HG03097 (cell line): ENCODE results near the gene TBC1D22B.
"Not testable (repeated sequence)": the region's sequence is repeated elsewhere in the genome, so short reads cannot be mapped to it uniquely, and the experiment has no call there.

Source experiments
- ATAC-seq: cut with Tn5 transposase; IDR thresholded peaks from one replicate; pipeline ENCODE4 v1.9.1; 2021; ENCODE audit not compliant: unreplicated experiment, low FRiP score

TBC1D22B gene

GRCh38 chr6:37319156-37319555 is 61.6 kb downstream of the TBC1D22B start:
- no peak for ATAC-seq

- no peak for ATAC-seq
Measured at GRCh38 chr6:37319856-37320480, 62.4 kb downstream of the TBC1D22B start.

GRCh38 chr6:37320646-37321045 is 63.1 kb downstream of the TBC1D22B start:
- ATAC-seq: no peak

- ATAC-seq: no peak
Measured at GRCh38 chr6:37321101-37321500, 63.5 kb downstream of the TBC1D22B start.

- ATAC-seq: no peak
Measured at GRCh38 chr6:37321516-37322415, 64.2 kb downstream of the TBC1D22B start.

- no peak for ATAC-seq
Measured at GRCh38 chr6:37323580-37323979, 66.0 kb downstream of the TBC1D22B start.

- ATAC-seq: no peak
Measured at GRCh38 chr6:37324131-37325033, 66.8 kb downstream of the TBC1D22B start.

GRCh38 chr6:37330345-37330744 is 72.8 kb downstream of the TBC1D22B start:
- ATAC-seq: not testable (repeated sequence)

- no peak for ATAC-seq
Measured at GRCh38 chr6:37331047-37331446, 73.5 kb downstream of the TBC1D22B start.

GRCh38 chr6:37332894-37333293 is 75.3 kb downstream of the TBC1D22B start:
- ATAC-seq: no peak

GRCh38 chr6:37334047-37334446 is 76.5 kb downstream of the TBC1D22B start:
- ATAC-seq: no peak

- not testable (repeated sequence) for ATAC-seq
Measured at GRCh38 chr6:37338317-37338716, 80.7 kb downstream of the TBC1D22B start.

GRCh38 chr6:37338745-37339255 is 81.2 kb downstream of the TBC1D22B start:
- no peak for ATAC-seq

GRCh38 chr6:37339741-37340638 is 82.4 kb downstream of the TBC1D22B start:
- no peak for ATAC-seq

- ATAC-seq: no peak
Measured at GRCh38 chr6:37340639-37340943, 83.0 kb downstream of the TBC1D22B start.

- no peak for ATAC-seq
Measured at GRCh38 chr6:37343248-37343647, 85.7 kb downstream of the TBC1D22B start.

- ATAC-seq: no peak
Measured at GRCh38 chr6:37344308-37344707, 86.7 kb downstream of the TBC1D22B start.

GRCh38 chr6:37345804-37346203 is 88.2 kb downstream of the TBC1D22B start:
- not testable (repeated sequence) for ATAC-seq

- no peak for ATAC-seq
Measured at GRCh38 chr6:37347177-37347576, 89.6 kb downstream of the TBC1D22B start.

- no peak for ATAC-seq
Measured at GRCh38 chr6:37347670-37348111, 90.1 kb downstream of the TBC1D22B start.
